Activated CD4-positive, alpha-beta memory T cell treated with anti-CD3 and anti-CD28 coated beads, Interleukin-2, amount 10 ng/mL, durations not matched to agents 7 days and 5 days (primary cell): Measurements from ENCODE around the gene TF. TPM values are rescaled to one million over a fixed set of nuclear protein-coding genes. Genes with fewer than 3 reads are reported as not detected.

Experiments used
- CTCF ChIA-PET: fragments of 350-600 bp; sonication (Branson Sonifier 250); formaldehyde crosslinking; loops from one replicate; lab custom pipeline; 2021; ENCODE audit warnings: antibody characterized with exemption, inconsistent platforms; lab: Charles Lee
- POLR2A ChIA-PET: fragments of 350-600 bp; sonication (Branson Sonifier 250); formaldehyde crosslinking; loops from one replicate; lab custom pipeline; 2021; ENCODE audit warnings: antibody characterized with exemption; lab: Charles Lee
- DNase-seq: peaks from one replicate; pipeline ENCODE4 v3.0.0-alpha.2; 2020
- H3K27ac Mint-ChIP-seq: one replicate; pipeline ENCODE4 v1.8.0; 2021; ENCODE audit warnings: mild to moderate bottlenecking, mixed read lengths
- H3K27me3 Mint-ChIP-seq: one replicate; pipeline ENCODE4 v1.8.0; 2021; ENCODE audit warnings: mixed read lengths
- H3K36me3 Mint-ChIP-seq: one replicate; pipeline ENCODE4 v1.8.0; 2021; ENCODE audit warnings: low read depth, mixed read lengths
- H3K4me1 Mint-ChIP-seq: one replicate; pipeline ENCODE4 v1.8.0; 2021; ENCODE audit warnings: mixed read lengths
- H3K4me3 Mint-ChIP-seq: one replicate; pipeline ENCODE4 v1.8.0; 2021; ENCODE audit warnings: mild to moderate bottlenecking, mixed read lengths
- H3K9me3 Mint-ChIP-seq: one replicate; pipeline ENCODE4 v1.8.0; 2021; ENCODE audit warnings: mixed read lengths
- total RNA-seq, 2 experiments: library from RNA; stranded (reverse); gene quantifications; one replicate each; pipeline ENCODE4 v1.2.3, GENCODE V29; 2021

Gene TF
- total RNA-seq, 2 experiments from 2014 or later, result 0.15 to 1.2 TPM

DNA sequence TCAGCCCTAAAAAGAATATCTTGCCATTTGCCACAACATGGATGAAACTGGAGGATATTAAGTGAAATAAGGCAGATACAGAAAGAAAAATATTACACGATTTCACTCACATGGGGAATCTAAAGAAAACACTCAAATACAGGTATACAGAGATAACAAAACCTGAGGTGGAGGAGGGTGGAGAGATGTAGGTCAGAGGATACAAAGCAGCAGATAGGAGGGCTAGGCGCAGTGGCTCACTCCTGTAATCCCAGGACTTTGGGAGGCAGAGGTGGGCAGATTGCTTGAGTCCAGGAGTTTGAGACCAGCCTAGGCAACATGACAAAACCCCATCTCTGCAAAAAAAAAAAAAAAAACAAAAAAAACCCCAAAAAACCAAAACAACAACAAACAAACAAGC lies 36.3 kb downstream of the TF start:
- H3K9me3 Mint-ChIP-seq, result no peaks in the 10 kb centered on the region
- no peak for DNase-seq
- no peaks in the 10 kb centered on the region for H3K4me1 Mint-ChIP-seq
- no peak overlapping the region for H3K27ac Mint-ChIP-seq
- H3K27me3 Mint-ChIP-seq, result peaks cover 10% of the 10 kb centered on the region
- no peak overlapping the region for H3K4me3 Mint-ChIP-seq
- no peaks in the 10 kb centered on the region for H3K36me3 Mint-ChIP-seq
- CTCF ChIA-PET, result no interaction called here
- POLR2A ChIA-PET, result no interaction called here

GRCh38 chr3:133783762-133784161 lies 37.6 kb downstream of the TF start:
- H3K9me3 Mint-ChIP-seq, result no peaks in the 10 kb centered on the region
- H3K27ac Mint-ChIP-seq, result no peak overlapping the region
- no peak for DNase-seq
- H3K27me3 Mint-ChIP-seq, result peaks cover 10% of the 10 kb centered on the region
- H3K4me3 Mint-ChIP-seq, result no peak overlapping the region
- ChIA-PET CTCF (no interaction called here), POLR2A (no interaction called here)
- H3K4me1 Mint-ChIP-seq, result no peaks in the 10 kb centered on the region
- no peaks in the 10 kb centered on the region for H3K36me3 Mint-ChIP-seq

GRCh38 chr3:133788024-133788423 lies 41.8 kb downstream of the TF start:
- Mint-ChIP-seq H3K36me3 (peaks cover 5% of the 10 kb centered on the region), H3K4me3 (no peak overlapping the region), H3K4me1 (no peaks in the 10 kb centered on the region), H3K27ac (no peak overlapping the region), H3K27me3 (peaks cover 5% of the 10 kb centered on the region), H3K9me3 (peaks cover 16% of the 10 kb centered on the region)
- ChIA-PET POLR2A (no interaction called here), CTCF (no interaction called here)
- DNase-seq, result no peak

DNA sequence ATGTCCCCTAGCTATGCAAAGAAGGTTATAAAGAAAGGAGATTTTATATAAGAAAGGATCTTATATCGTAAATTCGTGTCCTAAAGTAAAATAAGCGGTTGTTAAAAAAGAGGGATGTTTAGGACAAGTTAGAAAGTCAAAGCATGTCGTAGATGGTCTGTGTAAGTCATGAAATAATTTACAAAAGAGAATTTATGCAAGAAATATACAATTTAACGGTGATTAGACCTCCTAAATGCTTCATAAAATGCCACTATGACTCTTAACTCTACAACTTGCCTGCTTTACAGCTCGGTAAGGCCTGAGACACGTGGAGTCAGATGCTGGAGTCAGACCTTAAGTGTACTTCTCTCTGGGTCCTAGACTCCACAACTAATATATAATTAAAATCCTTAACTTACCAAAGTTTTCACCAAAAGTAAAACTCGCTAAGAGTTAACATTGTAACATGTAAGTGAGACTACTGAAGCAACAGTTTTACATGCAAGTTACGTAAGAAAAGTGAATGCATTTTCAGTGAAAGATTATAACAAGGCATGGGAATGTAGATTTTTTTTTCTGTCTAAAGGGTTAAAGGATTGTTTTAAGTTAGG lies 46.1 kb downstream of the TF start:
- H3K27ac Mint-ChIP-seq, result no peak overlapping the region
- peaks cover 5% of the 10 kb centered on the region for H3K36me3 Mint-ChIP-seq
- no peak overlapping the region for H3K4me3 Mint-ChIP-seq
- ChIA-PET POLR2A (no interaction called here), CTCF (no interaction called here)
- peaks cover 19% of the 10 kb centered on the region for H3K9me3 Mint-ChIP-seq
- no peak for DNase-seq
- H3K27me3 Mint-ChIP-seq, result peaks cover 5% of the 10 kb centered on the region
- no peaks in the 10 kb centered on the region for H3K4me1 Mint-ChIP-seq

DNA sequence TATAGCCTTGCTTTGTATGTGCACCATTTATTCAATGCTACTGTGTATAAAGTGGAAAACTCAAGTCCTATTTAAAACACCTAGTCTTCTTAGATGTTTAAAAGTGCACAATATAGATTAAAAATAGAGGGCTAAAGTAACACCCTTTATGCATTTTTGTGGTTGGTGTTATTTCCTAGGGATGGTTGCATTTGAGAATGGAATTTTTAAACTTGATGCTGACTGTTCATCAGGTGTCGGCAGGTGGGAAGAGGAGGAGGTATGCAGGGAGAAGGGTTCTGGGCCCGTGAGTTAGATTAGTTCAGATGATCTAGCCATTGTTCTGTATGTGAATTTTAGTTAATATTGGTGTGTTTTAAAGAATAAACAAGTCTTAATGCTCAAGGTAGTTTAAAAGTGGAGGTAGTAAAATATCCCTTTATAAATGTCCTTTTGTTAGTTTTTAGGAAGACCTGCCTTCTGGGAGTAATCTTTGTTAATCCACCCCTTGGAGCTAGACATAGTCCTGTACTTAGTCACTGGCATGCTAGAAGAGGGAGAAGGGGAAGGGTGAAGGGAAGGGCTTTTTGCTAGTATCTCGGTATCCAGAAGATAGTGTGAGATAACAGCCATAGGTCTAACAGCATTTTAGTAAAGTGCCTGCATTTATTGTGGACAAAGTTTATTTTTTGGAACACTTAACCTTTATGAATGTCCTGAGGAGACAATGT lies 51.4 kb downstream of the TF start:
- ChIA-PET CTCF (no interaction called here), POLR2A (no interaction called here)
- no peak overlapping the region for H3K4me3 Mint-ChIP-seq

GRCh38 chr3:133799794-133800585 lies 53.8 kb downstream of the TF start:
- no peaks in the 10 kb centered on the region for H3K36me3 Mint-ChIP-seq
- ChIA-PET POLR2A (no interaction called here), CTCF (interaction anchor here (1.1 kb wide), 1 partner anchor 18 kb away, joined by 3 read pairs; no protein-coding TSS in a partner anchor)
- H3K27me3 Mint-ChIP-seq, result peaks cover 15% of the 10 kb centered on the region
- no peak overlapping the region for H3K4me3 Mint-ChIP-seq
- no peak overlapping the region for H3K27ac Mint-ChIP-seq
- no peak for DNase-seq
- H3K9me3 Mint-ChIP-seq, result peaks cover 2% of the 10 kb centered on the region
- H3K4me1 Mint-ChIP-seq, result peaks cover under 1% of the 10 kb centered on the region

More for the DNA sequence above, 51.4 kb downstream of the TF start:
- Mint-ChIP-seq H3K27me3 (peaks cover 15% of the 10 kb centered on the region), H3K4me1 (no peaks in the 10 kb centered on the region), H3K27ac (no peak overlapping the region), H3K36me3 (peaks cover 3% of the 10 kb centered on the region), H3K9me3 (peaks cover 7% of the 10 kb centered on the region)
- DNase-seq, result no peak

GRCh38 chr3:133803469-133803868 lies 57.3 kb downstream of the TF start:
- Mint-ChIP-seq H3K9me3 (no peaks in the 10 kb centered on the region), H3K4me1 (peaks cover 28% of the 10 kb centered on the region), H3K27ac (no peak overlapping the region), H3K4me3 (no peak overlapping the region), H3K36me3 (peaks cover 15% of the 10 kb centered on the region), H3K27me3 (peaks cover 7% of the 10 kb centered on the region)
- no peak for DNase-seq
- POLR2A ChIA-PET, result no interaction called here
- CTCF ChIA-PET, result interaction anchor here (0.9 kb wide), 1 partner anchor 14 kb away, joined by 6 read pairs; no protein-coding TSS in a partner anchor

DNA sequence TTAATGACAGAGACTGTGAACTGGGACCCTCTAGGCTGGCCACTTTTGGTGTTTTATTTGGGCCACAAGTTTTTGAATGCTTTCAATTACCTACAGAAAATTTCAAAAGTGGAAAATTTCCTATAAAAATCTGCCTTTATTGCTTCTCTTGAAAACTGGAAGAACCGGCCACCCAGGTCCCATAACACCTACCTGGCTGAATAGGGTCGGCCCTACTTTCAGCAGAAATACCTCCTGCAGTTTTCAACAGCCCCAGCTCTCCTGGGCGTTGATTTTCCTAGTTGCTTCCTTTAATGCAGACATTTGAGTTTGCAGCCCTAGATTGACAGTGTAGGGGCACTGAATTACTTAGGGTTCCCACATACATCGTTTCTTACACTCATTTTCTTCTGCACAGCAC lies 58.7 kb downstream of the TF start:
- H3K36me3 Mint-ChIP-seq, result peaks cover 22% of the 10 kb centered on the region
- H3K27me3 Mint-ChIP-seq, result peaks cover 5% of the 10 kb centered on the region
- ChIA-PET POLR2A (interaction anchor here (2.7 kb wide), 1 partner anchor 143 kb away, joined by 14 read pairs; the partner anchor contains the start of gene TOPBP1), CTCF (interaction anchor here (0.7 to 1.6 kb wide), 2 partner anchors 13 to 1074 kb away, joined by 3 to 8 read pairs; no protein-coding TSS in a partner anchor)
- H3K4me3 Mint-ChIP-seq, result peak overlapping the region; percentile 98
- H3K4me1 Mint-ChIP-seq, result peaks cover 29% of the 10 kb centered on the region
- DNase-seq, result no peak
- no peaks in the 10 kb centered on the region for H3K9me3 Mint-ChIP-seq
- H3K27ac Mint-ChIP-seq, result peak overlapping the region; percentile 89

DNA sequence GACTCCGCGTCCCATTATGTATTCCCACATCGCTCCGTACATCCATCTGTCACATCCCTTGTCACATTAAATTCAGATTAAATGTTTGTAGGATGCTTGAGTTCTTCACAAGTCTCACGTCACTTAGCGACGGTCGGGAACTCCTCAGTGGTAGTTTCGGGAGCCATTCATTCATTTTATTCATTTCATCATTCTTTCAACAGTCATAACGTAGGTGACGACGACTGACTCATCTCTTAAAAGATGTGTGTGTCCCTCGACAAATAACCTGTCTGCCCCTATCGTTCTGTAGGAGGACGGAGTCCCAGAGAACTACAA lies 59.1 kb downstream of the TF start:
- peaks cover 32% of the 10 kb centered on the region for H3K4me1 Mint-ChIP-seq
- no peak for DNase-seq
- peak overlapping the region; percentile 98 for H3K4me3 Mint-ChIP-seq
- ChIA-PET CTCF (interaction anchor here (1.6 kb wide), 1 partner anchor 13 kb away, joined by 8 read pairs; no protein-coding TSS in a partner anchor), POLR2A (interaction anchor here (2.7 kb wide), 1 partner anchor 143 kb away, joined by 14 read pairs; the partner anchor contains the start of gene TOPBP1)
- H3K27me3 Mint-ChIP-seq, result peaks cover 3% of the 10 kb centered on the region
- peaks cover 26% of the 10 kb centered on the region for H3K36me3 Mint-ChIP-seq
- no peaks in the 10 kb centered on the region for H3K9me3 Mint-ChIP-seq
- H3K27ac Mint-ChIP-seq, result peak overlapping the region; percentile 89

- no peaks in the 10 kb centered on the region for H3K9me3 Mint-ChIP-seq
- H3K4me1 Mint-ChIP-seq, result peaks cover 35% of the 10 kb centered on the region
- ChIA-PET POLR2A (interaction anchor here (1.1 to 2.7 kb wide), 2 partner anchors 11 to 144 kb away, joined by 4 to 14 read pairs; partner anchors contain the start of gene TOPBP1), CTCF (interaction anchor here (1.5 to 1.6 kb wide), 2 partner anchors 11 to 12 kb away, joined by 5 to 8 read pairs; no protein-coding TSS in a partner anchor)
- DNase-seq, result peak; percentile 96
- peaks cover 3% of the 10 kb centered on the region for H3K27me3 Mint-ChIP-seq
- peak within 1 kb of the TSS; percentile 98 for H3K4me3 Mint-ChIP-seq
- H3K27ac Mint-ChIP-seq, result peak within 1 kb of the TSS; percentile 89
- H3K36me3 Mint-ChIP-seq, result peaks cover 29% of the 10 kb centered on the region
Measured at GRCh38 chr3:133805702-133806475, 59.7 kb downstream of the TF start, which contains the start of gene SRPRB. Gene SRPRB (plus strand): TSS chr3:133805815. CDS start chr3:133805849, 34 bp downstream.

DNA sequence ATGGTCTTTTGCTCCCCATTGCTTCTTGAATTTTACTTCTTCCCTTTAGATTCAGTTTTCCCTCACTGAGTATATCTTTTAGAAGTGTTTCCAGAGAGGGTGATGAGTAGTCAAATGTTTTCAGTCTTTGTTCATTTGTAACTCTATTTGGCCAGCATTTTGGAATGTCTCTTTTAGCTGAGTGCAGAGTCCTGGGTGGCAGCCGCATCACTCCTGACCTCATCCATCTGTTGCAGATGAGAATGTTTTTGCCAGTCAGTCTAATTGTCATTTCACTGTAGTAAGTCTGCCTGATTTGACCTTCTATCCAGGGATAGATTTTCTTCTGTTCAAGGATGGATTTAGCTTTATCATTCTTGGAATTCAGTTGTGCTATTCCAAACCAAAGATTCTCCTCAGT lies 66.7 kb downstream of the TF start:
- CTCF ChIA-PET, result no interaction called here
- peaks cover 53% of the 10 kb centered on the region for H3K36me3 Mint-ChIP-seq
- no peaks in the 10 kb centered on the region for H3K27me3 Mint-ChIP-seq

GRCh38 chr3:133815386-133815785 lies 69.2 kb downstream of the TF start:
- ChIA-PET CTCF (no interaction called here), POLR2A (no interaction called here)
- DNase-seq, result no peak
- H3K27me3 Mint-ChIP-seq, result no peaks in the 10 kb centered on the region
- H3K9me3 Mint-ChIP-seq, result no peaks in the 10 kb centered on the region
- H3K4me3 Mint-ChIP-seq, result no peak overlapping the region
- H3K27ac Mint-ChIP-seq, result no peak overlapping the region
- peaks cover 9% of the 10 kb centered on the region for H3K4me1 Mint-ChIP-seq
- H3K36me3 Mint-ChIP-seq, result peaks cover 54% of the 10 kb centered on the region

More for the DNA sequence above, 66.7 kb downstream of the TF start:
- Mint-ChIP-seq H3K27ac (no peak overlapping the region), H3K9me3 (no peaks in the 10 kb centered on the region), H3K4me1 (peaks cover 19% of the 10 kb centered on the region), H3K4me3 (no peak overlapping the region)
- DNase-seq, result no peak
- POLR2A ChIA-PET, result no interaction called here
